MM.1S (cell line): ENCODE results near the gene GRHPR.

Experiments
- CTCF ChIP-seq: fragments of 300-600 bp; sonication (generic); IDR thresholded peaks from 2 replicates; pipeline ENCODE4 v1.5.1; 2016; ENCODE audit warnings: antibody characterized with exemption, low read length, mixed read lengths
- EZH2phosphoT487 ChIP-seq: fragments of 300-600 bp; sonication (generic); IDR thresholded peaks from 2 replicates; pipeline ENCODE4 v1.6.1; 2018; ENCODE audit warnings: antibody characterized with exemption, low read length

DNA sequence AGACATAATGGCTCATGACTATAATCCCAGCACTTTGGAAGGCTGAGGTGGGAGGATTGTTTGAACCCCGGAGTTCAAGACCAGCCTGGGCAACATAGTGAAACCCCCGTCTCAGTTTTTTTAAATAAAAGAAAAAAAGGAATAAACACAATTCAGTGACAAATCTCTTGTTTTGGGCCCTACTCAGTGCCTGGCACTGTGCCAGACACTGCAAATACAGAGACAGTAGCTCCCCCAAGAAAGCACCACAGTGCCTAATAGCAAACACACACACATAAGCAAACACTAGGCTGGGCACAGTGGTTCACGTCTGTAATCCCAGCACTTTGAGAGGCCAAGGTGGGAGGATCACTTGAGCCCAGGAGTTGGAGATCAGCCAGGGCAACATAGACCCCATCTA lies 49.7 kb upstream of the GRHPR start:
- no peak for TF ChIP-seq CTCF
- no peak for TF ChIP-seq EZH2phosphoT487
